GM23338 (cell line): Measurements from ENCODE around the gene COL5A2. TPM values are rescaled to one million over a fixed set of nuclear protein-coding genes. Genes with fewer than 3 reads are reported as not detected.

Source experiments
- ATAC-seq: fragments of 200-7000 bp; cut with Tn5 transposase; 3 replicates; pipeline ENCODE4 v1.9.1; 2020
- DNase-seq: peaks from one replicate; pipeline ENCODE4 v3.0.0-alpha.2; 2015; ENCODE audit warnings: low spot score
- H2AFZ ChIP-seq: fragments of 200-600 bp; sonication (generic); 2 replicates; pipeline ENCODE4 v1.8.0; 2016; ENCODE audit warnings: antibody characterized with exemption, mild to moderate bottlenecking, moderate library complexity
- H3F3A ChIP-seq: fragments of 200-600 bp; sonication (generic); replicated peaks from 2 replicates; pipeline ENCODE4 v1.8.0; 2017; ENCODE audit warnings: antibody characterized with exemption, mixed run types, low read depth
- H3K27ac ChIP-seq: fragments of 200-600 bp; sonication (generic); 2 replicates; pipeline ENCODE4 v1.6.1; 2016; ENCODE audit warnings: low read depth
- H3K27me3 ChIP-seq: fragments of 200-600 bp; sonication (generic); 2 replicates; pipeline ENCODE4 v1.8.0; 2016; ENCODE audit warnings: mild to moderate bottlenecking, mixed run types, moderate library complexity; ENCODE audit not compliant: insufficient read depth
- H3K36me3 ChIP-seq: fragments of 200-600 bp; sonication (generic); 2 replicates; pipeline ENCODE4 v1.8.0; 2016; ENCODE audit warnings: mild to moderate bottlenecking; ENCODE audit not compliant: insufficient read depth
- H3K4me1 ChIP-seq: fragments of 200-600 bp; sonication (generic); 2 replicates; pipeline ENCODE4 v1.8.0; 2016; ENCODE audit warnings: mild to moderate bottlenecking, moderate library complexity; ENCODE audit not compliant: insufficient read depth
- H3K4me2 ChIP-seq: fragments of 200-600 bp; sonication (generic); 2 replicates; pipeline ENCODE4 v1.7.1; 2017; ENCODE audit warnings: mixed run types
- H3K4me3 ChIP-seq: fragments of 200-600 bp; sonication (generic); 2 replicates; pipeline ENCODE4 v1.6.1; 2016; ENCODE audit warnings: mixed run types
- H3K79me2 ChIP-seq: fragments of 200-600 bp; sonication (generic); replicated peaks from 2 replicates; pipeline ENCODE4 v1.8.0; 2017; ENCODE audit warnings: mild to moderate bottlenecking; ENCODE audit not compliant: insufficient read depth
- H3K9me2 ChIP-seq: fragments of 200-600 bp; sonication (generic); 2 replicates; pipeline ENCODE4 v1.8.0; 2017; ENCODE audit not compliant: insufficient read depth
- H4K20me1 ChIP-seq: fragments of 200-600 bp; sonication (generic); replicated peaks from 2 replicates; pipeline ENCODE4 v1.8.0; 2017; ENCODE audit warnings: mild to moderate bottlenecking; ENCODE audit not compliant: insufficient read depth
- H3K27ac Mint-ChIP-seq: 2 replicates; pipeline ENCODE4 v1.8.0; 2020; ENCODE audit warnings: inconsistent platforms, mild to moderate bottlenecking, moderate library complexity, mixed read lengths
- H3K27me3 Mint-ChIP-seq: 3 replicates; pipeline ENCODE4 v1.8.0; 2022; ENCODE audit warnings: low read depth, mild to moderate bottlenecking, moderate library complexity, mixed read lengths, inconsistent platforms; ENCODE audit not compliant: insufficient read depth, poor library complexity
- H3K36me3 Mint-ChIP-seq: 3 replicates; pipeline ENCODE4 v1.8.0; 2021; ENCODE audit warnings: low read depth, mild to moderate bottlenecking, inconsistent platforms, moderate library complexity, mixed read lengths
- H3K4me1 Mint-ChIP-seq: 3 replicates; pipeline ENCODE4 v1.8.0; 2020; ENCODE audit warnings: mild to moderate bottlenecking, inconsistent platforms, mixed read lengths
- H3K4me3 Mint-ChIP-seq: 3 replicates; pipeline ENCODE4 v1.8.0; 2021; ENCODE audit warnings: moderate library complexity, mild to moderate bottlenecking, inconsistent platforms, mixed read lengths
- H3K9me3 Mint-ChIP-seq: 3 replicates; pipeline ENCODE4 v1.8.0; 2020; ENCODE audit warnings: moderate library complexity, mild to moderate bottlenecking, inconsistent platforms, mixed read lengths
- ETS1 ChIP-seq: IDR thresholded peaks from 2 replicates; pipeline ENCODE4 v1.6.1; 2016; ENCODE audit warnings: antibody characterized with exemption
- EZH2 ChIP-seq: fragments of 200-600 bp; sonication (generic); IDR thresholded peaks from one replicate; pipeline ENCODE4 v1.8.0; 2017; ENCODE audit warnings: antibody characterized with exemption, mild to moderate bottlenecking, low read depth; ENCODE audit not compliant: unreplicated experiment
- EZH2phosphoT487 ChIP-seq: fragments of 200-600 bp; sonication (generic); IDR thresholded peaks from one replicate; pipeline ENCODE4 v1.8.1; 2018; ENCODE audit warnings: antibody characterized with exemption; ENCODE audit not compliant: unreplicated experiment
- JUNB ChIP-seq: IDR thresholded peaks from one replicate; pipeline ENCODE4 v1.6.1; 2016; ENCODE audit warnings: antibody characterized with exemption; ENCODE audit not compliant: unreplicated experiment
- NANOG ChIP-seq: IDR thresholded peaks from 2 replicates; pipeline ENCODE4 v1.6.1; 2016; ENCODE audit warnings: antibody characterized with exemption, borderline replicate concordance
- POLR2AphosphoS5 ChIP-seq: IDR thresholded peaks from 2 replicates; pipeline ENCODE4 v1.6.1; 2016; ENCODE audit warnings: antibody characterized with exemption, low read depth
- STAT1 ChIP-seq: IDR thresholded peaks from one replicate; pipeline ENCODE4 v1.6.1; 2016; ENCODE audit warnings: antibody characterized with exemption; ENCODE audit not compliant: unreplicated experiment
- ZNF114 ChIP-seq: fragments of 250-450 bp; sonication (Bioruptor Pico); IDR thresholded peaks from 2 replicates; pipeline ENCODE4 v1.5.0; 2020; ENCODE audit warnings: mild to moderate bottlenecking, moderate library complexity
- ZNF331 ChIP-seq: fragments of 250-450 bp; sonication (Bioruptor Pico); IDR thresholded peaks from 2 replicates; pipeline ENCODE4 v1.5.0; 2020; ENCODE audit warnings: low read depth, mild to moderate bottlenecking, moderate library complexity
- polyA plus RNA-seq: library from polyadenylated mRNA; unstranded; fragments of >200 nt; fragmentation: Nextera tagmentation; extraction: Ambion mirVana; gene quantifications from 2 replicates; pipeline ENCODE4 v1.2.1, GENCODE V29; 2016
- total RNA-seq: library from RNA; depleted of rRNA; stranded (reverse); fragments of >200 nt; shearing (Covaris generic); gene quantifications from 2 replicates; pipeline ENCODE4 v1.2.3, GENCODE V29; 2014
- TF ChIP-seq, protein P1 (sequence below): IDR thresholded peaks from one replicate; pipeline ENCODE4 v1.6.1; 2018; ENCODE audit warnings: antibody characterized with exemption; ENCODE audit not compliant: unreplicated experiment
- TF ChIP-seq, protein P2 (sequence below), 2 experiments: fragments of 200-600 bp in 1 of 2; sonication (generic) in 1 of 2; conservative IDR thresholded peaks; 2 replicates each; pipeline versions ENCODE4 v1.5.1 to v1.6.1; 2016 to 2017; ENCODE audit warnings: antibody characterized with exemption in 2 of 2, low read depth in 2 of 2, mild to moderate bottlenecking in 2 of 2, moderate library complexity in 1 of 2

The COL5A2 gene
- total and polyA plus RNA-seq, 2 experiments from 2014 or later = 6.7 to 19.7 TPM

- H3K4me2 ChIP-seq = no peak overlapping the region
- DNase-seq = no peak
- no peaks in the 10 kb centered on the region for H3K36me3 ChIP-seq
- TF ChIP-seq POLR2AphosphoS5 (no peak), EZH2phosphoT487 (no peak), ETS1 (no peak), ZNF114 (no peak), STAT1 (no peak), JUNB (no peak), ZNF331 (CRISPR knock-in tag) (no peak), NANOG (no peak), EZH2 (no peak)
- TF ChIP-seq, protein P1, sequence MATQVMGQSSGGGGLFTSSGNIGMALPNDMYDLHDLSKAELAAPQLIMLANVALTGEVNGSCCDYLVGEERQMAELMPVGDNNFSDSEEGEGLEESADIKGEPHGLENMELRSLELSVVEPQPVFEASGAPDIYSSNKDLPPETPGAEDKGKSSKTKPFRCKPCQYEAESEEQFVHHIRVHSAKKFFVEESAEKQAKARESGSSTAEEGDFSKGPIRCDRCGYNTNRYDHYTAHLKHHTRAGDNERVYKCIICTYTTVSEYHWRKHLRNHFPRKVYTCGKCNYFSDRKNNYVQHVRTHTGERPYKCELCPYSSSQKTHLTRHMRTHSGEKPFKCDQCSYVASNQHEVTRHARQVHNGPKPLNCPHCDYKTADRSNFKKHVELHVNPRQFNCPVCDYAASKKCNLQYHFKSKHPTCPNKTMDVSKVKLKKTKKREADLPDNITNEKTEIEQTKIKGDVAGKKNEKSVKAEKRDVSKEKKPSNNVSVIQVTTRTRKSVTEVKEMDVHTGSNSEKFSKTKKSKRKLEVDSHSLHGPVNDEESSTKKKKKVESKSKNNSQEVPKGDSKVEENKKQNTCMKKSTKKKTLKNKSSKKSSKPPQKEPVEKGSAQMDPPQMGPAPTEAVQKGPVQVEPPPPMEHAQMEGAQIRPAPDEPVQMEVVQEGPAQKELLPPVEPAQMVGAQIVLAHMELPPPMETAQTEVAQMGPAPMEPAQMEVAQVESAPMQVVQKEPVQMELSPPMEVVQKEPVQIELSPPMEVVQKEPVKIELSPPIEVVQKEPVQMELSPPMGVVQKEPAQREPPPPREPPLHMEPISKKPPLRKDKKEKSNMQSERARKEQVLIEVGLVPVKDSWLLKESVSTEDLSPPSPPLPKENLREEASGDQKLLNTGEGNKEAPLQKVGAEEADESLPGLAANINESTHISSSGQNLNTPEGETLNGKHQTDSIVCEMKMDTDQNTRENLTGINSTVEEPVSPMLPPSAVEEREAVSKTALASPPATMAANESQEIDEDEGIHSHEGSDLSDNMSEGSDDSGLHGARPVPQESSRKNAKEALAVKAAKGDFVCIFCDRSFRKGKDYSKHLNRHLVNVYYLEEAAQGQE = no peak
- TF ChIP-seq, protein P2, sequence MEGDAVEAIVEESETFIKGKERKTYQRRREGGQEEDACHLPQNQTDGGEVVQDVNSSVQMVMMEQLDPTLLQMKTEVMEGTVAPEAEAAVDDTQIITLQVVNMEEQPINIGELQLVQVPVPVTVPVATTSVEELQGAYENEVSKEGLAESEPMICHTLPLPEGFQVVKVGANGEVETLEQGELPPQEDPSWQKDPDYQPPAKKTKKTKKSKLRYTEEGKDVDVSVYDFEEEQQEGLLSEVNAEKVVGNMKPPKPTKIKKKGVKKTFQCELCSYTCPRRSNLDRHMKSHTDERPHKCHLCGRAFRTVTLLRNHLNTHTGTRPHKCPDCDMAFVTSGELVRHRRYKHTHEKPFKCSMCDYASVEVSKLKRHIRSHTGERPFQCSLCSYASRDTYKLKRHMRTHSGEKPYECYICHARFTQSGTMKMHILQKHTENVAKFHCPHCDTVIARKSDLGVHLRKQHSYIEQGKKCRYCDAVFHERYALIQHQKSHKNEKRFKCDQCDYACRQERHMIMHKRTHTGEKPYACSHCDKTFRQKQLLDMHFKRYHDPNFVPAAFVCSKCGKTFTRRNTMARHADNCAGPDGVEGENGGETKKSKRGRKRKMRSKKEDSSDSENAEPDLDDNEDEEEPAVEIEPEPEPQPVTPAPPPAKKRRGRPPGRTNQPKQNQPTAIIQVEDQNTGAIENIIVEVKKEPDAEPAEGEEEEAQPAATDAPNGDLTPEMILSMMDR (conservative IDR thresholded peaks at IDR 0.05; ENCODE audit: low read depth in 2 of 2) = no peak
- H3K4me1 Mint-ChIP-seq = peaks cover 2% of the 10 kb centered on the region; the same call in 1 of the 3 replicates
- no peaks in the 10 kb centered on the region for H3K4me1 ChIP-seq
- no peaks in the 10 kb centered on the region for H3K9me3 Mint-ChIP-seq
- H3K4me3 Mint-ChIP-seq = no peak overlapping the region
- H4K20me1 ChIP-seq = no peaks in the 10 kb centered on the region
- no peak overlapping the region for H2AFZ ChIP-seq
- H3K4me3 ChIP-seq = no peak overlapping the region
- H3K27me3 Mint-ChIP-seq = peaks cover 2% of the 10 kb centered on the region
- H3K79me2 ChIP-seq = no peaks in the 10 kb centered on the region
- H3F3A ChIP-seq = no peaks in the 10 kb centered on the region
- H3K9me2 ChIP-seq = no peaks in the 10 kb centered on the region
- no peaks in the 10 kb centered on the region for H3K27me3 ChIP-seq
- no peak overlapping the region for H3K27ac Mint-ChIP-seq
- H3K36me3 Mint-ChIP-seq = no peaks in the 10 kb centered on the region
- no peak for ATAC-seq
- no peak overlapping the region for H3K27ac ChIP-seq
Measured at GRCh38 chr2:189088591-189089205, 90.9 kb downstream of the COL5A2 start.
